SIG-M5 (cell line): ENCODE data around the gene MCFD2.
"Not testable (repeated sequence)": the region's sequence is repeated elsewhere in the genome, so short reads cannot be mapped to it uniquely, and the experiment has no call there.

Source experiments
- DNase-seq: peaks from one replicate; lab custom pipeline; 2025; lab: John Stamatoyannopoulos, UW

Gene MCFD2

GRCh38 chr2:46902465-46902864 lies 13.1 kb downstream of the MCFD2 start:
- no peak for DNase-seq

DNA sequence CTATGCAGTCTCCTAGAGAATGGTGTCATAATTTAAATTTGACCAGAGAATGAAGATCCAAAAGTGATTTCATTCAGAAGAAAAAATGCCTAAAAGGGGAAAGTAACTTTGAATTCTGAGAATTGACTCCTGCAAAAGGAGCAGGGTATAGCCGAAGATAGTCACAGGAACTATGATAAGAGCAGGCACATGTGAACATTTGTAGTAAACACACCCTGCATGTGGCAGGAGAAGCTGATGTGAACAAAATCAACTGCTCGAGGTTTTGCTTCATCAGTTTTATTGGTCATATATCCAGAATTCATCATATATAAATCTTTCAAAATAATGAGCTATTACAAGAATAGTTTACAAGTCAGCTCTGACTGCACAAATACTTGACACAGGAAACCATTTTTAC lies 14.0 kb downstream of the MCFD2 start:
- no peak for DNase-seq

DNA sequence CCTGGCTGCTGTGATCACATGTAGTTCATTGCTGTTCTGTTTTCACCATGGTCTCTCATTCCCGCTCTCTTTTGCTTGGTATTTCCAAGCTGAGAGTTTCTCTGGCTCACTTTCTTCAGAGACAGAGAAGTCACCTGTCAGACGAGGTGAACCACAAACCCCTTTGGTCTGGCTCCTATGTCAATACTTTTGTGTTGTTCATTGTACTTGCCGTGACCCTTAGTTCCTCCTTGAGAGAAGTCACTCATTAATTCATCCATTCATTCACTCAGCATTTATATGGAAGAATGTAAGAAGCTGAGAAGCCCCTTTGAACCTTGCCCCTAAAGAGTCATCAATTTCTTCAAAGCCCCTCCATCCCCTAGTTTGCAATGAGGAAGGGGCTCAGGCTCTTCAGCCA lies 15.2 kb downstream of the MCFD2 start:
- no peak for DNase-seq

DNA sequence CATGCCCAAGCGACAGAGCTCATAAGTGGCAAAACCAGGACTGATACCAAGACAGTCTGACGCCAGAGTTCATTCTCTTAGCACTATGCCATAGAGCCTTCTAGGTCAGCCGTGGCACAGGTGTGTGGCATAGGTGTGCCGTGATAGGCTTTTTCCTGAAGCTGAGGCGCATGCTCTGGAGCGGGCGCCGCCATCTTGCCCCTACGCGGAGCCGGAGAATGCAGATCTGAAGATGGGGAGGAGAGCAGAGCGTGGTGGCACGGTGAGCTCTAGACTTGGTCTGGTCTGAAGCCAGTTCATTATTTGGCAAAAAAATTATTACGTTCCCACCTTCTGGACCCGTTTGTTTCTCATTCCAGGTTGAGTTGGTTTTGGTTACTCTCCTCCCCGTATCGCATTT lies 16.6 kb downstream of the MCFD2 start:
- DNase-seq = no peak

DNA sequence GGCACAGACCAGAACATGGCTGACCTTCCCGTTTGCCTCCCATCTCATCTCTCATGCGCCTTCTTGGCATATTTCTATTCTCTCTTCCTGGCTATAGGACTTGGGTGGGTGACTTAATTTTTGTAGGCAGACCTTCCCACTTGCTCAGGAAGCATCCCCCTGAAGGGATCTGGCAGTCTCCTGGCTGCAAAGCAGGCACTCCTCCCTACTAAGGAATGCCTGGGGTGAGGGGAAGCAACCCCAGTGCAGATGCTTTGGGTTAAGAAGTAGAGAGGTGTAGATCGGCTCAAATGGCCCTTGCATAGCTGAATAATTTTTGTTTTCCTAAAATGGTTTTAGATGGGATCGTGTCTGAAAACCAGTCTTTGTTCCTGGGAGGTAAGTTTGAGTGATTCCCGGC lies 17.6 kb downstream of the MCFD2 start:
- DNase-seq = no peak

GRCh38 chr2:46893269-46893939 lies 22.2 kb downstream of the MCFD2 start:
- DNase-seq = no peak

GRCh38 chr2:46891956-46892553 lies 23.6 kb downstream of the MCFD2 start:
- DNase-seq = no peak

DNA sequence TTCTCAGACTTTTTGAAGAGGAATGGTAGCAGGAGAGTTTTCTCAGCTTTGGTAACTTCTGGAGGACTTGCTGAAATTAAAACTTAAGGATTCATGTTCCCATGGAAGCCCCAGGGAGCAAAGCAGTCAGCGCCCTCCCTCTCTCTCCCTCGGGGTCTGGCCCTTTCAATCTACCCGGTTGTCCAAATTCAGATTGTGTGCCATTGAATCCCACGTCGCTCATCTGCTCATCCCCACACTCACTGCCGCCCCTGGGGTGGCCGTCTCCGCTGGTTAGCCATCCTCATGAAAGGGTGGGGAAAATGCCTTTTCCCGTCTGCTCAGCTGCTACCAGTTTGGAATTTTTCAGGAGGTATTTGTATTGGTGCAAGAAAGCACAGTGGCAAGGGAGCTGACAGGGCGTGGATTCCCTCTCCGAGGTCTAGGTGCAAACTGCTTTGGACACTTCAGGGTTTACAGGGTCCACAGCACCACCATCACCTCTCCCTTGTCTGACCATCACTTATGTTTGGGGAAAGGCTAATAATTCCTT lies 27.1 kb downstream of the MCFD2 start:
- DNase-seq = no peak

GRCh38 chr2:46887028-46887885 lies 28.3 kb downstream of the MCFD2 start:
- DNase-seq = no peak

DNA sequence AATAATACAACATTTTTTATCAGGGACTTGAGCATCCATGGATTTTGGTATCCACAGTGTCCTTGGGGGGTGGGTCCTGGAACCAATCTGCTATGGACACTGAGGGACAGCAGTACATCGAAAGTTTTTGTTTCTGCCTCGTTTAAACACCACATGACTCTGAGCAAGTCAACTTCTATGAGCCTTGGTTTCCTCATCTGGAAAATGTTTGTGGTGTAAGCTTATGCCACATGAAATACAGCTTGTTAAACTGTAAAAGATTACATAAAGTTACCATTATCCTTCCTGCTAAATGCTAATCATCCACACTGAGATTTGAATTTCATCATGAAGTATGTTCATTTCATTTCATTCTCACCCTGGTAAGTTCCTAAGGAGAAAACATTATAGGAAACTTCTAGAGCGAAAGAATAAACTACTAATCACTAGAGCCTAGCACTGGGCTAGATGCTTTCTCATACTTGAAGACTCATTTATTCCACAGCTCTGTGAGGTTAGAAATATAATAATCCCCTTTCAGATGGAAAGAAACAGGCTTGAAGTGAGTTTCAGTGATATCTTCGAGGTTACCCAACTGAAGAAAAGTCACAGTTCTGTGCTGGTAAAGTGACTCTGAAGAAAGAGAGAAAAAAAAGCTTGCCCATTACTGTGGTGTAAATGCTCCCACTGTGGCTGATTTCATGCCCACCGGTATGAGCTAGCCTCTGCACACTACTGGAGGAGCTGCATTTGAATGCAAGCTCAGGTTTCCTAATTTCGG lies 29.2 kb downstream of the MCFD2 start:
- DNase-seq = no peak

GRCh38 chr2:46885376-46885775 lies 30.2 kb downstream of the MCFD2 start:
- no peak for DNase-seq

DNA sequence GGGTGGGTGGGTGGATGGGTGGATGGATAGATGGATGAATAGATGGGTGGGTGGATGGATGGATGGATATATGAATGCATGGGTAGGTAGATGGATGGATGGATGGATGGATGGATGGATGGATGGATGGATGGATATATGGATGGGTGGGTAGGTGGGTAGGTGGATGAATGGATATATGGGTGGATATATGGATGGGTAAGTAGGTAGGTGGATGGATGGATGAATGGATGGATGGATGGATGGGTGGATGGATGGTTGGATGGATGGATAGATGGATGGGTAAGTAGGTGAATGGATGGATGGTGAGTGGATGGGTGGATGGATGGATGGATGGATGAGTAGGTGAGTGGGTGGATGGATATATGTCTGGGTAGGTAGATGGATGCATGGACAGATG lies 36.1 kb downstream of the MCFD2 start:
- DNase-seq = no peak

DNA sequence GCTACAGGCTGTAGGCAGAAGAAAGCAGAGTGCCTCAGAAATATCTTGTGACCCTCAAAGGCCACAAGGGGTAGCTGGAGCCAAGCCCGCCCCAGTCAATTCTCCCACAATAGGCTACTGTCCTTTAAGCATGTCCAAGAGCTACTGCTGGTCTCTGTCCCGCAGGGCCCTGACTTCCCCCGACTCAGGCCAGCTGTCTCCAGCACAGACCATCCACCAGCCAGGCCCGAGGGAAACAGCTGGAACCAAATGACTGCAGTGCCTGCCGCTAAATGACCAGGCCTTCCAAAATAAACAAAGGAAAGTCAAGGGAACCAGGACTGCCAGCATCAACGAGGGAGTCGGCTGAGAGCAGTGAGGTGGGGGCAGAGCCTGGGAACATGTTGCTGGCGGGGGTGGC lies 36.7 kb downstream of the MCFD2 start:
- DNase-seq = no peak

- no peak for DNase-seq
Measured at GRCh38 chr2:46878240-46878877, 37.2 kb downstream of the MCFD2 start.

DNA sequence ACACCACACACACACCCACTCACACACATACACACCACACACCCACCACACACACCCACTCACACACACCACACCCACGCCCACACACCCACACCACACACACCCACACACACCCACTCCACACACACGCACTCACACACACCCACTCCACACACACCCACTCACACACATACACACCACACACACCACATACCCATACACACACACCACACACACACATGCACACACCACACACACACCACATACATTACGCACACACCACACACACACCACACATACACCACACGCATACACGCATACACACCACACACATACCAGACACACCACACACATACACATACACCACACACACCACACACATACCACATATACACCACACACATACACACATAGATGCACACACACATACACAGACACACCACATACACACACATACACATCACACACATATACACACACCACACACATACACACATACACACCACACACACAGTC lies 37.9 kb downstream of the MCFD2 start:
- DNase-seq = no peak

DNA sequence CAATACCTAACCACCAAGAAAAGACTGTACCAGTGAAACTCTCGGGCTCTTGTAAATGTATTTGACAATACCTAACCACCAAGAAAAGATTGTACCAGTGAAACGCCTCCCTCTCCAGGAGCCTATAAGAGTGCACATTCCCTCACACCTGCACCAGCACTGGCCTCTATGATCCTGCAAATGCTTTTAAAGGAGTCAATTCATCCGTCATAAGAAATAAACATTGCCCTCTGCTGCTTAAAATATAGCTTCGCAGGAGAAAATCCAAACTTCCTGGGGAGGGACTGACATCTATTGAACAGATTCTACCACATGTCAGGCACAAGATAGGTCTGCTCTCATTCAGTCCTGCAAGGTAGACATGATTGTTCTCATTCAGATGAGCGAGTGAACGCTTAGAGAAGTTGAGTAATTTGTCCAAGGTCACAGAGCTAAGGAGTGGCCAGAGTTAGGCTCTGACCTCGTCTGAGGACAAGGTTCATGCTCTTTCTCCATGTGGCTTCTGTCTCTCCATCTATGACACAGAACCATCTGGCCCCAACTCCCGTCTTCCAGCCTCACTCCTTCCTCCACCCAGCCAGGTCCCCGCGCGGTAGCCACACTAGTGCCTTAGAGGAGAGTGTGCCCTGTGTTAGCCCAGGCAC lies 38.7 kb downstream of the MCFD2 start:
- DNase-seq = no peak

DNA sequence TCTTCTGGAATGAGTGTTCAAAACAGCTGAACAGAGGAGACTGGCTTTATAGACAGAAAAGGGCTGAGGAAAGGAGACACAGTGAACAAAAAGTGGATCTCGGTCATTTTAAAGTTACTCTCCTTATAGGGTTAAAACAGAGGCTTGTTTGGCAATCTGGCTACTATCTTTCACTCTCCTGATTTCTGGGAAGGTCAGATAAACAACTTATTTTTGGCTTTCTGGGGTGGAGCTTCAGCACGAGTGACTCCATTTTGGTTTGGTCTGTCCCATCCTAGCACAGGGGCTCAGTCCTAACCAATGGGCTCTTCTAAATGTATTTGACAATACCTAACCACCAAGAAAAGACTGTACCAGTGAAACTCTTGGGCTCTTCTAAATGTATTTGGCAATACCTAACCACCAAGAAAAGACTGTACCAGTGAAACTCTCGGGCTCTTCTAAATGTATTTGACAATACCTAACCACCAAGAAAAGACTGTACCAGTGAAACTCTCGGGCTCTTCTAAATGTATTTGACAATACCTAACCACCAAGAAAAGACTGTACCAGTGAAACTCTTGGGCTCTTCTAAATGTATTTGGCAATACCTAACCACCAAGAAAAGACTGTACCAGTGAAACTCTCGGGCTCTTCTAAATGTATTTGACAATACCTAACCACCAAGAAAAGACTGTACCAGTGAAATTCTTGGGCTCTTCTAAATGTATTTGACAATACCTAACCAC lies 39.5 kb downstream of the MCFD2 start:
- not testable (repeated sequence) for DNase-seq

DNA sequence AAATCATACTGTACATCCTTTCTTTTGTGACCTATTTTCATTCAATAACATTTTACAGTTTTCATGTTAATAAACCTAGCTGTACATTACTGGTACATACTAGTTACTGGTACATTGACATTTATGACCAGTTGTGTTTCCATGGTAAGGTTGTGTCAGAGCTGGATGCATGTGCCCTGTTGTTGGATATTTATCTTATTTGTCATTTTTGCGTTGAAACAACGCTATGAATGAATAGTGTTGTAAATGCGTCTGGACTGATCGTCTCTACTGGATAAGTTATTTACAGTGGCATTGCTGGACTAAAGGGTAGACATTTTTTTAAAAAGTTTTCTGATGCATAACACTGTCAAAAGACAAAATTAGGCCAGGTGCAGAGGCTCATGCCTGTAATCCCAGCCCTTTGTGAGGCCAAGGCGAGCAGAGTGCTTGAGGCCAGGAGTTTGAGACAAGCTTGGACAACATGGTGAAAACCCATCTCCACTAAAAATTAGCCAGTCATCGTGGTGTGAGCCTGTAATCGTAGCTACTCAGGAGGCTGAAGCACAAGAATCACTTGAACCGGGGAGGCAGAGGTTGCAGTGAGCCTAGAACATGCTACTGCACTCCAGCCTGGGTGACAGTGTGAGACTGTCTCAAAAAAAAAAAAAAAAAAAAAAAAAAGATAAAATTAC lies 40.2 kb downstream of the MCFD2 start:
- DNase-seq = no peak

DNA sequence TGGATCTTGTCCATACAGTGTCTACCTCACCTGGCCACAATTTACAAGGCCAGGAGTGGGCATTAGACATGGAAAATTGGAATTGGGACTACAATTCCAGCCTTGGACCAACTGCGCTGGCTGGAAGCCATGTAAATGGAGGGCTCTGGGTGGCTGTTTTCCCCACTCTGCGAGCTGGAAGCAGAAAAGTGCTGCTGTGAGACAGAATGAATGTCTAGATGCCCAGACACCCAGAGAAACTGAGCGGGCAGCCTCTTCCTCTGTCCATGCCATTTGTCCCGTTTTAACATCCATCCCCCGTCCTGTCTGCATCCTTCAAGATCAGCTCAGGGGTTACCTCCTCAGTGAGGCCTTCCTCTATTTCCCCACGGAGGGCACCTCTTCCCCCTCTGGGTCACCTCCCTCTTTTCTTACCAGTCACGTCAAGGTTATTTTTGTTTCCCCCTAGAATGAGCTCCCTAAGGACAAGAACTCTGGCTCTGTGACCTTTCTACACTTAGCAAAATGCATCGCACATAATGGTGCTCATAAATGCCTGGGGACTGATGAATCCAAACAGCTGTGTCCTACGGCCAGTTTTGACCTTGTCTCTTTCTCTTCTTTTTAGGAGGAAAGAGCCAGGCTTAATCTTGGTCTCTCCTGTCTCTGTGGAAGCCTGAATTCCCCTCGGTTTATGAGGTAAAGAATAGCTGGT lies 41.2 kb downstream of the MCFD2 start:
- DNase-seq = no peak
